HG03521 (cell line): Measurements from ENCODE around the gene MEGF11.

Experiments
- ATAC-seq: cut with Tn5 transposase; IDR thresholded peaks from one replicate; pipeline ENCODE4 v1.9.1; 2021; ENCODE audit warnings: mild to moderate bottlenecking, moderate library complexity; ENCODE audit not compliant: unreplicated experiment

MEGF11 gene

DNA sequence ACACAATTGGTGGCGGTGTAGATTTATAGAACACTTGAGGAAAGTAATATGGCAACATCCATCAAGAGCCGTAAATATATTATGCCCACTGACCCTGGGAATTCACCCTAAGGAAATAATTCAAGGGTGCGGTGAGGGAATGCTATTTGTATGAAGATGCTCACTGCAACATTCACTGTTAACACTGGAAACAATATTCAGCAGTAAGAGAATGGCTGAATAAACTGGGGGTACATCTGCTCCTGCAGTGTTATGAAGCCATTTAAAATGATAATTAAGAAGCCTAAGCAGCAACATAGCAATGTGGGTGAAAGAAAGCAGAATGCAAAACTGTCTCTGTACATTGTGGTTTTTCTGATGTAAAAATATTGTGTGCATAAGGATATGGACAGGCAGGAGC is 296.7 kb downstream of the MEGF11 start:
- no peak for ATAC-seq

DNA sequence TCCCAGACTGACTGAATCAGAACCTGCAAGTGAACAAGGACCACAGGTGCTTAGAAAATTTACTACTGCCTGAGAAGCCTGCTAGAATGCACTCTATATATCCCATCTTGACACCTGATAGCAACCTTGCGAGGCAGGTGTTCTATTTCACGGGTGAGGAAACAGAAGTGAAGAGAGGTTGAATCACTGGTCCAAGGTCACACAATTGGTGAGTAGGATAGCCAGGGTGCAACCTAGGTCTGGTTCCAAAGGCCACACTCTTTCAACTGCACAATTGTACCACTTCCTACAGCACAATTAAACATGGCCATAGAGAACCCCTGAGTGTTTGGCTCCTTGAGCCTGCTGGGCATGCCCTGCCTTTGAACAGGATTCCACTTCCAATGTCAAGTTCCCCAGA is 297.2 kb downstream of the MEGF11 start:
- ATAC-seq, result no peak

DNA sequence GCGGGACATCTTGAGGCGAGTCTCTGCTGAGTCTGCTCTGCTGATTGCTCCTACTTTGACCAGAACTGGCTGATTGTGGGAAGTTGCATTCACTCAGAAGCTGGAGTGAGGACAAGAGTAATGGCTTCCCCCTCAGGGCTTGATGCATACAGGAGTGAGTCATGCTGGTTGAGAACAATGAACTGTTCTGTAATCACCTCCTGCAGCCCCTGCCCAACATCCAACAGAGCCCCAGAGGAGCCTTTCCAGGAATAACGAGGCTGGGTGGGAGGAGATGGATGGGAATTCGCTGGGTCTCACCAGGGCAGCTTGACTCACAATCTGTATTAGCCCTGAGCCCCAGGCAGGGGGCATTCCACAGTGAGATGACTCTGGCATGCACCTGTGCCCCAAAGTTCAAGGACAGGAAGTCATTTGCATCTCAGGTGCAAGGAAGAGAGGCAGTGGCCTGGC is 299.2 kb downstream of the MEGF11 start:
- ATAC-seq, result no peak

DNA sequence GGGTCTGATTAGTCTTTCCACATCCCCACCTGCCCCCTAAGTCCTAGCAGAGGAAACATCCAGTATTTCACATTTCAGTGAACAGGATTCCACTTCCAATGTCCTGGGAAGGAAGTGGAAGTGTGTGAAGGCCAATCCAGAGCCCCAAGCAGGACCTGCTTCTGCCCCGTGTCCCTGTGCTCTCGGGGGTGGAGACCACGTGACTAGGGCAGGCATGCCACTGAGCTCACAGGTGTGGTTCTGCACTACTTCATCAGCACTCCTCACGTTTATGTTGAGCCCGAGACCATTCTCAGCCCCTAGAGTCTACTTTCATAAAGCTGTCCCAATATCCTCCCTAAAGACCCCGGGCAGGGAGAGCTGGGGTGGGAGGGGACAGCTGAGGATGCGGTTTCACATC is 299.9 kb downstream of the MEGF11 start:
- no peak for ATAC-seq

DNA sequence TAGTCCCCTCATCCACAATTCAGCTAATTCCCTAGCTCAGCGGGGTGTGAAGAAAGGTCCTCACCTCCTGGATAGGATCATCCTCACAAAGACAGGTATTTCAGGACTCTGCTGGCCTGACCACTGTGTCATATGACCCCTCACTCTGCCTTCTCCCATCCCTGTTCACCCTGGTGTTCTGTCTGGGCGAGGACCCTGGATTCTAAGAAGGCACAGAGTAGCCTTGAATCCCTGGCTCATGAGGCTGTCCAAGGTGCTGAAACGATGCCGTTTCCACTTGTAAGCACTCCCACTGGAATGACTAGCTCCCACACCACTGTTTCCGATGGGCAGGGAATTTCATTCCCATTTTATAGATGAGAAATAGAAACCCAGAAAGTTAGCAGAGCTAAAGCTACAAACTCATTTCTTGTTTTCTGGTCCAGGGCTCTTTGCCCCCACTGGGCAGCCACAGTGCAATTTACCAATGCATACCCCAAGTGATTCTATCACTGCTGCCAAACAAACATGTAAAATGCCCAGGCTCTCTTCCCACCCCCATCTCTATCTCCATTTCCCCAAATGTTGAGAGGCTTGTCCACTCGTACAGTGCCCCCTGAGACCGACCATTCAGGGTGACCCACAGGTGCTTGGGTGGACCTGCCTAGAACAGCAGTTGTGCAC is 301.0 kb downstream of the MEGF11 start:
- no peak for ATAC-seq

DNA sequence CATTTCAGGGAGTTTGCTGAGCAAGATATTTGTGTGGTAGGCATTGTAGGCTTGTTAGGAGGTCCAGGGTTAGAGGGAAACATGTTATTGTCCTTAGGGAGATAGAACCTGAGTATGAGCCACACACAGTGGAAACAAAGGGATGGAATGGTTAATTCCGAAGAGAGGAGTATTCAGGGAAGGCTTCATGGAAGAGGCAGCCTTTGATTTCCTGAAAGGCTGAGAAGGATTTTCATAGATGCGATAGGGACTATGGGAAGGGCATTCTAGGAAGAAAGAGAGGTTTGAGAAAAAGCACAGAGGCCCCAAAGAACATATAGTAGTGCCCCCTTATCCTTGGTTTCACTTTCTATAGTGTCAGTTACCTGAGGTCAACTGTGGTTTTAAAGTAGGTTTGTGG is 302.5 kb downstream of the MEGF11 start:
- no peak for ATAC-seq

DNA sequence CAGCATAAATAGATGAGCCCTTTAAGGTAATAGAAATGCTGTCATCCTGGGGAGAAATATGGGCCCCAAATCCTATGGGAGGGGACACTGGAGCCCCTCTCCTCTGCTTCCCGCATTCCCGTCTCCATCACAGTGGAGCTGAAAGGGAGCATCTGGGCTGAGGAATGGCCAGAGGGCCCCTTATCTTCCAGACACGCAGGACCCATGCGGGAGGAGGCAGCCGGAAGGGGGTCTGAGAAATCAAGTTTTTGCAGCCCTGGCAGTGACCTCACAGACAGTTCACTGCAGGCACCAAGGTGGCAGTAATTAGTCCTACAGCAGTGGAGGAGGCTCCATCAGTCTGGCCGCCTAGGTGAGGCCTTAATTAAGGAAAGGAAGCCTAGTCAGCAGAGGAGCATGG is 304.1 kb downstream of the MEGF11 start:
- ATAC-seq, result no peak

DNA sequence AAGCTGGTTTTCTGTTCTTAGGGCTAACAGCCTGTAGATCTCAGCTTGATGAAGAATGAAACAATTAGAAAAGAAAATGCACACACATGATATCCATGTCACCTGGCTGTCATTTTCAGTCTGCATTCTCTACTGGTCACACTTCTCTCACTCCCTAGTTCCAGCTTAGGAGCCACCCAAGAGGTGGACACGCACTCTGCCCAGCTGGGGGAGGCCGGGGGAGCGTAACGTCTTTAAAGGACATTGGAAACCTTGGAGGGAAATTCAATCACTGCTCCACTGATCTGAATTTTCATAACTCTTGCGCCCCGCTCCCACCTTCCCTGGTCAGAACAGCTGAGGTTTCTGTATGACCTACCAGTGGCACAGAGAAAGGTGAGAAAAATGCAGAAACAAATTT is 304.5 kb downstream of the MEGF11 start:
- ATAC-seq, result no peak

DNA sequence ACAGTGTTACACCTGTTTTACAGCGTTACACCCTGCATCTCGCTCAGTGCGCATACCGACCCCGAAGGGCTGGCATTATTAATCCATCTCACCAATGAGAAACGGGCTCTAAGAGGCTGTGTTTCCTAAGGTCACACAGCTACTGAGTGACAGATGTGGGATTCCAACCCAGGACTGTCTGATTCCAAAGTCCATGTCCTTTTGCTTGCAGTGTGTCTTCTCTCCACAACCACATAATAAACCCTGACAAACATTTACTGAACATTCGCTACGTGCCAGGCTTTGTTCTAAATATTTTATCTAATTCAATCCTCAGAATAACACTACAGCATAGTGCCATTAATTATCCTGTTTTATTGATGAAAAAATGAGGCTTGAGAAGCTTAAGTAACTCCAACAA is 305.2 kb downstream of the MEGF11 start:
- no peak for ATAC-seq

DNA sequence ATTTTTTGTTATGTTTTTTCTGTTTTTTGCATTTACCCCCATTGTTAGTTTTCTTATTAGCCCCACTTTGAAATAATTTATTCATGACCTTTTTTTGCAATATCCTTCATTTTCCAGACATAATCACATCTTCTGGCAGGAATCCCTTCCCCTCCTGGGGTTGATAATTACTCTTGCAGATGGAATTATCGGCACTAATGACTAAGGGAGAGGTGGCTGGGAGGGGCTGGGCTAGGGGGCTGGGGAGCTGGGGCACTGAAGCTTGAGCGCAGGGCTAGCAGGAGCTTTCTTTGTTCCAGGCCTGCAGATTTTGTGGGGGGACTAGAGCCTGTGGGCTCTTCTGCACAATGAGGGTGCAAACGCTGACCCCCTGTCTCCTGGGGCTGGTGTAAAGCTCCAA is 306.5 kb downstream of the MEGF11 start:
- no peak for ATAC-seq

DNA sequence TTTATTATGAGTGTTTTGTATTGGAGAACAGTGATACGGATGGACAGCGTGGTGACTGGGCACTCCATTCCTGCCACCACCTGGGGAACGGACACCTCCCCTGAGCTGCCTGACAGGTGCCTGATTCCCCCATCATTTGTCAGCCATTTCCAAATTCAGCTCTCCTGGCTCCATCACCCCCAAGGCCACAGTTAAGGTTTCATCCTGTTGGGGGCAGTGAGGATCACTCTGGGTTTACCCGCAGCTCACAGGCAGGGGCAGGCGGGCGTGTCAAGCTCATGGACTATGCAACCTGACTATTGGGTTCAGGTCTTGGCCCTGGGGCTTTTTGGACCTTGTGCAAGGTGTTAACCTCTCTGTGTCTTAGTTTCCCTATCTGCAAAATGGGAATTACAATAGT is 307.9 kb downstream of the MEGF11 start:
- ATAC-seq, result no peak

DNA sequence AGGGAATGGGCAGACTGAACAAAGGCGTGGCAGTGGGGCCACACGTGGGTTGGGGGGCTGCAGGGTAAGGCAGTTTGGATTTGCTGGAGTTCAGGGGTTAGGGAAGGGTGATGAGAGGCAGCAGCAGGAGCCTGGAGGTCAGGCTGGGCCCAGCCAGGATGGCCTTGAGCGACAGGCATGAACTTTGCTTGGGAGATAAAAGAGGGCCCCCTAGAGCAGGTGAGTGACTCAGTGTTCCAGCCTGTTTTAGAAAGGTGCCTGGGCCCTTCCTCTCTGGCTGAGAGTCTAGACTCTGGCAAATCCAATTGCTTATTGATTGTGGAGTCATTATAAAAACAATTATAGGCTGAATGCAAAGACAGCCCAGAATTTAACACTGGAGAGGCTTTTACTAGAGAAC is 309.1 kb downstream of the MEGF11 start:
- no peak for ATAC-seq

DNA sequence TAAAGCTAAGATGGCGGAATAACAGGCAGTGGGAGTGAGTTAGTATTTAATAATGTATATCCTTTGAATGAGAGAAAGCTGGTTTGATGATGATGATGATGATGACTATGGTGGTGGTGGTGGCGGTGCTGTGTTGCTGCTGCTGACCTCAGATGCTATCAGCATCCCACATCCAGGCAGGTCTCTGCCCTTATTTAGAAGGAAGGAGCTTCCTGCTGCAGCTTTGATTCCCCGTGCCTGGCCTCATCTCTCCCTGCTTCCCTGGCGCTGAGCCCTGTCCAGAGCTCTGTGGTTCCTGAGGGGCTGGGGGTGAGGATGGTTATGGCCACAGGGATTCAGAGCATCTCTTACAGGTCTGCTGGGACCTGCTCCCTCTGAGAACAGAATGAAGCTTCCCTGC is 311.1 kb downstream of the MEGF11 start:
- ATAC-seq, result no peak

DNA sequence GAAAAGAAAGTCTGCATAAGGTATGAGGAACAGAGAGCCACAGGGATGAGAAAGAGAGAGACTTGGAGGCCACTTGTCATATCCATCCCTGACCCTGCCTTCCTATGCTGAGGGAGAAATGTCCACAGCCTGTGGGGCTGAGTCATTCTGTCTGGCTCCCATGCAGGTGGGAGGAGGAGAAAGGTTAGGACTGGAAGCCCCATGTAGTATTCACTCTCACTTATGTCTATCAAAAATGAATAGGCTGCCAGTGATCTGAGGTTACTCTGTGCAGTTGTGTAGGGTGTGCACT is 313.0 kb downstream of the MEGF11 start:
- no peak for ATAC-seq

DNA sequence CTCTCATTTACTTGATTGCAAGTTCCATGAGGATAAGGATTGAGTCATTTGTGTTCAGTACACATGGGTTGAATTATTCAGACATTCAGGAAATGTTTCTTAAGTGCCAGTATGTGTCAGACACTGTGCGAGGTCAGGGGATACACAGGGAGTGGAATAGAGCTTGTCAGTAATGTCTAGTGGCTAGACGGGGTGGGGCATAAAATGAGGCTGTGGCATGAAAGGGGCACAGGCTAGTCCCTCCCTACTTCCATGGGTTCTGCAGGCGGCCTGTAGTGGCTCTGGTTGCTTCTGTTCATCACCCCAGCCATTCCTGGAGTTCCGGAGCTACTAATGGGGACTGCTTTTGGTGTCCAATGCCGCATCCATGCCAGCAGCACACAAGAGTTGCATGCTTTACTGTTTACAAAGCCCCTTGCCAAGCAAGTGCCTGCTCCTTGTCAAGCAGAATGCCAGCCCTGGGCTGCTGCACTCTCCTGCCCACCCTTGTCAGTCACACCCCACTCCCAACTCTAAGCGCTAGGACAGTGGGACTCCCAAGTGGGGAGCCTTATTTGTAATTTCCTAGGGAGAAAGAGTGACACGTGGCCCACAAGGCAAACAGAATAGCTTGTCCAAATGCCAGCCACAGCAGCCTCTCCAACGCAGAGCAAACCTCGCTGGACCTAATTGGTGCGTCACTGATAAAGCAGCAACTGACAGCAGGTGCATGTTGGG is 313.5 kb downstream of the MEGF11 start:
- ATAC-seq, result no peak

DNA sequence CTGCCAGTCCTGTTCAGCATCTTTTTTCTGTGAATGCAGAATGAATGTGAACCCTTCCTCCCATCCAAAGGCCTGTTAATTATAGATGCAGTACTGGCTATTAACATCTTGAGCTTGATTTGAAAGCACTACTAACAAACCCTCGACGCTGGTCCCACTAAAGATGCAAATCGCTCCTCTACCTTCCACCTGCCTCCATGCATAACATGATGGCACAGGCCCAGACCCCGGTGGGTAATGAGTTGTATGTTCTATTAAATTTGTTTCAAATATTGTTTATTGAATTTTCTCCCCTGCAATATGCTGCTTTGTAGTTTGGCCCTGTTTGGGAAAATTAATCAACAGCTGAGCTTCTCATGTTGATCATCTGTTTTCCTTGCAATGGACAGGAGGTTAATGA is 314.9 kb downstream of the MEGF11 start:
- no peak for ATAC-seq

DNA sequence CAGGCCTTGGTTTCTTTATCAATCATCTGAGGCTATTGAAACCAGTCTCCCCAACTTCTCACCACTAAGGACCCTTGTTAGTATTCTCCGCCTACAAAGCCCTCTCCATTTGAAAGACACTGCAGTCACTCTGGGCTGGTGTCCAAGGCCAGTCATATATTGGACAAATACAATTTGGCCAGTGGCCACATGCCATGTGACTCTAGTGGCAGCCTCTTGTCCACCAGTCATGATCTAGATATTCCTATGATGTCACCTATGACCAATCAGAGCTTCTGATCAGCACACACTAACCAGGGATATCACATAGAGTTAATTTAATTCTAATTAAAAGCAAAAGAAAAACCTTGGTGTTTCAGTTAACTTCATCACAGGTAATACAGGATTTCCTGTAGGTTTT is 316.1 kb downstream of the MEGF11 start:
- no peak for ATAC-seq

DNA sequence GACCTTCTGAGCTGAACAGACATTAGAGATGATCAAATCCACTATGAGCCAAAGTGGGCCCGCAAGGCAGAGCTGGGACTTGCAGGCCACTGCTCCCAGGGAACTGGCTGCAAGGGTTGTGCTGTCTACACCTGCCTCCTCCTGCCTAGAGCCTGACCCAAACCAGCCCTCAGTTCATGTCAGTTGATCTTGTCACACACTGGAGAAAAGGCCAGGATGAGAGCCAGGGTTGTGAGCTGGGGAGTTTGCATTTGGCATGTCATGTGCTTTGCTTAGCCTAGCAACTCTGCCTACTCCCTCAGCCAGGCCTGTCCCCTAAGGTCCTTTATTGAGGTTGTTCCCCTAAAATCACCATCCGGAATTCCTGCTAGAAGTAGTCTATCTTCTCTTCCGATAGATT is 316.5 kb downstream of the MEGF11 start:
- no peak for ATAC-seq

DNA sequence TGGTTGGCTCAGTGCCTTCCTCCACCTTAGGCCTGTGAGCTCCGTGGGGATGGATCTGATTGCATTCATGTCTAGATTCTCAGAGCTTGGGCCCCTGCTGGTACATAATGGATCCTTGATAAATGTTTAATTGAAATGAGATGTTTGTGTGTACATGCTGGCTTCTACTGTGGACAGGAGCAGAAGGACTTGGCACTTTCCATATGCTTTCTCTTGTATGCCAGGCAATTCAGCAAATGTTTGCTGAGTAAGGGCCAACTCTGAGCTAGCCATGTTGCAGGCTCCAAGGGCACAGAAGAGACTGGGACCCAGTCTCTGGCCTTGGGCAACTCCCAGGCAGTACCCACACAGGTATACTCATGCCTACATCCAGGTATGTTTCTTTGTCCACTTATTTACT is 317.3 kb downstream of the MEGF11 start:
- ATAC-seq, result no peak

DNA sequence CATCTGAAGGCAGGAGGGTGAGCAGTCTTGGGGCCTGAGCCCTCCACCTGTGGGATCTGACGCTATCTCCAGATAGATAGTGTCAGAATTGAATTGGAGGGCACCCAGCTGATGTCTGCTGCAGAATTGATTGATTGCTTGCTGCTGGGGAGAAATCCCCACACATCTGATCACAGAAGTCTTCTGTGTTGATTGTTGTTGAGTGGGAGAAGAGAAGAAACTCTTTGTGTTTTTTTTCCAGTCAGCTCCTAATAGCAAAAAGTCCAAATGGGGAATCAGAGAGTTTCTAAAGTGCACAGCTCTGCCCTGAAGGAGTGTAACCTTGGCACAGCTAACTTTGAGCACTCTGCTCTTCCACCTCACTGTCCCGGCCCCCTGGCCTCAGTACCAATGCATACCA is 318.2 kb downstream of the MEGF11 start:
- no peak for ATAC-seq

DNA sequence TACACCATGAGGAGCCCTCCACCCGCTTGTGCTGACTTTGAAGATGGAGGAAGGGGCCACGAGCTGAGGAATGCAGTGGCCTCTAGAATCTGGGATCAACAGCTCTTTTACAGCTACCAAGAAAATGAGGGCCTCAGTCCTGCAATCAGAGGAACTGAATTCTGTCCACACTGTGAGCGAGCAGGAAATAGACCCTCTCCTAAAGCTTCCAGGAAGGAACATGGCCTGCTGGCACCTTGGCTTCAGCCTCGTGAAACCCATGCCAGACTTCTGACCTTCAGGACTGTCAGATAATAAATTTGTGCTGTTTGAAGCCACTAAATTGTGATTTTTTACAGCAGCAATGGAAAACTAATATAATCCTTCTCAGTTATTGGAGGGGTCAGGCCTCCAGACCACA is 322.3 kb downstream of the MEGF11 start:
- ATAC-seq, result no peak

DNA sequence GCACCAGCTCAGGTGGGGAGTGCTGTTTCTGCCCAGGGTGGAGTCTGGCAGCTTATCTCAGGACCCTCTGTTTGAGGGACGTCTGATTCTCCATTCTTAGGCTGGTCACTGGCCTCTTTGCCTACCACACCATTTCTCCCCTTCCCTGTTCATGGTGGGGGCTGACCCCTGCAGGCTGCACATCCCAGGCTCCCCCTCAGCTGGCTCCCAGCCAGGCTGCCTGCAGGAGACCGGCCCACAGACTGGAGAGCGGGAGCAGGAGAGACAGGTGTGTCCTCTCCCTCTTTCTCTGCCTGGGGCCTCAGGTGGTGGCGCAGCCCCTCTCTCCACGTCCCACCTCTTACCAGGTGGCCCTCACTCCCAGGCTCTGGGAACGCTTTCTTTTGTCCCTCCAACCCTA is 323.4 kb downstream of the MEGF11 start:
- ATAC-seq, result no peak

DNA sequence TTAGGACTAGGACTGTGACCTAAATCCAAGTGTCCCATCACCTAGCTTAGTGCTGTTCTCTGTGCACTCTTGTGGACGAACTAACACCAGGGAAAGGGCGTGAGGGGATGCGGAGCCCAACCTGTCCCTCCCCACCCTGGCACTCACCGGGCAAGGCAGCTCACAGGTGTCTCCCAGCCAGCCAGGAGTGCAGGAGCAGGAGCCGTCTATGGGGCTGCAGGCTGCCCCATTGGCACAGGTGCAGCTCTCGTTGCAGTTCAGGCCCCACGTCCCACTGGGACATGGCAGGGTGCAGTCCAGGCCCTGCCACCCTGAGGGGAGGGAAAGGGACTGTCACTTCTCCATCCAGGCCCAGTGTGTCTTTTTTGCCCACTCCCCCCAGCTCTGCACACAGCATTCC is 324.0 kb downstream of the MEGF11 start:
- no peak for ATAC-seq
